Activated naive CD8-positive, alpha-beta T cell treated with anti-CD3 and anti-CD28 coated beads for 36 hours (primary cell): ENCODE measurements around the gene TMTC2. TPM values are rescaled to one million over a fixed set of nuclear protein-coding genes. Genes with fewer than 3 reads are reported as not detected.

Experiments
- DNase-seq: peaks from one replicate; pipeline ENCODE4 v3.0.0; 2021
- H3K27ac Mint-ChIP-seq: one replicate; pipeline ENCODE4 v1.8.0; 2022; ENCODE audit warnings: mild to moderate bottlenecking, moderate library complexity, mixed read lengths
- H3K27me3 Mint-ChIP-seq: one replicate; pipeline ENCODE4 v1.8.0; 2022; ENCODE audit warnings: mild to moderate bottlenecking, mixed read lengths
- H3K36me3 Mint-ChIP-seq: one replicate; pipeline ENCODE4 v1.8.0; 2021; ENCODE audit warnings: mild to moderate bottlenecking, mixed read lengths
- H3K4me1 Mint-ChIP-seq: one replicate; pipeline ENCODE4 v1.8.0; 2021; ENCODE audit warnings: mixed read lengths
- H3K4me3 Mint-ChIP-seq: one replicate; pipeline ENCODE4 v1.8.0; 2022; ENCODE audit warnings: mild to moderate bottlenecking, moderate library complexity, mixed read lengths
- H3K9me3 Mint-ChIP-seq: one replicate; pipeline ENCODE4 v1.8.0; 2022; ENCODE audit warnings: mixed read lengths
- total RNA-seq, 2 experiments: library from RNA; stranded (reverse); gene quantifications; one replicate each; pipeline ENCODE4 v1.2.3, GENCODE V29; 2021

The TMTC2 gene
- total RNA-seq, 2 experiments from 2014 or later = 1.4 to 1.7 TPM

DNA sequence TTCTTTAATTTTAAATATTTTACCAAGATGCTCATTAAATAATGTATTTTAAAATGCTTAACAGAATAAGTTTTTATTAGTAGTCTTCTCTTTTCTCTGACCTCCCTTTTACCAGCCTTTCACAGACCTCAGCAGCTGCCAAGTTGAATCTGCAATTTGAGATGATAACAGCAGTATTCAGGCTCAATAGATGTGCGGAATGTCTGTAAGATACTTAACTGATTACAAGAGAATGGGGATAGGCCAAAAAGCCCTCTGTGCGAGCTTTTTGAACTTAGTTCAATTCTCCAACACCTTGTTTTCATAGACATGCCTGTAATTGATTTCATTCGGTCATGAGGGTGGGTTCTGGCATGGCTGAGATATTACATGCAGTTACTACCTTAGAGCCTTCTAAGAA, 277.2 kb downstream of the TMTC2 start:
- Mint-ChIP-seq H3K27me3 (no peaks in the 10 kb centered on the region), H3K36me3 (no peaks in the 10 kb centered on the region), H3K4me1 (no peaks in the 10 kb centered on the region), H3K4me3 (no peak overlapping the region), H3K9me3 (peaks cover 4% of the 10 kb centered on the region), H3K27ac (no peak overlapping the region)
- no peak for DNase-seq

DNA sequence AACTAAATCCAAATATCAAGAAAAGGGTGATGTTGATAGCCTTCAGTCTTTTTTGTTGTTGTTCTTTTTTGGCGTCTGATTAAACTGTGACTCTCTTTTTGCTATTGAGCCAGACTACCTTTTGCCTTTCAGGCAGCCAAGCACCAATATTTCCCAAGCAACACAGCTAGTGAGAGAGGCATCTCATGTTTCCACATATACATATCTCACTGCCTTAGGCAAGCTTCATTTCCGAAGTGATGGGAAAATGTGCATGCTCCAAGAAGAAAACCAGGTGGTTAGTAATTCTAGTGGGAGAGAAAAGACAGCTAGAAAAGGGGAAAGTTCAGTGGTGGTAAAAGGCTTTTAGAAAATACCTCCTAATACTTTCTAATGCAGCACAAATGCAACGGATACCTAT, 277.7 kb downstream of the TMTC2 start:
- Mint-ChIP-seq H3K27me3 (no peaks in the 10 kb centered on the region), H3K27ac (no peak overlapping the region), H3K4me3 (no peak overlapping the region), H3K36me3 (no peaks in the 10 kb centered on the region), H3K9me3 (peaks cover 4% of the 10 kb centered on the region), H3K4me1 (no peaks in the 10 kb centered on the region)
- no peak for DNase-seq

DNA sequence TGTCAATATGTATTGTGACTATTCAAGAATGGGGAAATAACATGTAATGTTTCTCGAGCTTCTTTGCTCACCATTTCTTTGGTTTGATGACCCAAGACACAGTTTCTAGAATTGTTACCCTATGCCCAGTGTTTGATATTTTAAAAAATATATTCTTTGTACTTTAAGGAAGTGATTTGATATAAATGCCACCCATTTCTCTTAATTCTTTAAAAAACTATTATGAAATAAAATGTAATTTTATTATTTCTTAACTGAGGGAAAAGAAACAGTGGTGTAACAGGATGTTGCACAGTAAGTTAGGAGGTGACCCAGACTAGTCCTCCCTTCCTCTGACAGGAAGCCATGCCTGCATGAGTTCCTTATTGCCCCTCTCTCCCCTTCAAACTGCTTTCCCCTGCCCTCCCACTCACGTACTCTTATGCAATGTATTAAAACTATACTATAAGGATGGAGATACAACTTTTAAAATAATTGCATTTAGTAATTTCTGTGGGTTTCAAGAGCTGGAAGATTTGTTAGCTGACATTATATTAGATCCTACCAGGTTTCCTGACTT, 279.4 kb downstream of the TMTC2 start:
- no peak overlapping the region for H3K27ac Mint-ChIP-seq
- no peak for DNase-seq
- no peaks in the 10 kb centered on the region for H3K27me3 Mint-ChIP-seq
- H3K4me1 Mint-ChIP-seq = no peaks in the 10 kb centered on the region
- no peaks in the 10 kb centered on the region for H3K9me3 Mint-ChIP-seq
- H3K36me3 Mint-ChIP-seq = no peaks in the 10 kb centered on the region
- H3K4me3 Mint-ChIP-seq = no peak overlapping the region

DNA sequence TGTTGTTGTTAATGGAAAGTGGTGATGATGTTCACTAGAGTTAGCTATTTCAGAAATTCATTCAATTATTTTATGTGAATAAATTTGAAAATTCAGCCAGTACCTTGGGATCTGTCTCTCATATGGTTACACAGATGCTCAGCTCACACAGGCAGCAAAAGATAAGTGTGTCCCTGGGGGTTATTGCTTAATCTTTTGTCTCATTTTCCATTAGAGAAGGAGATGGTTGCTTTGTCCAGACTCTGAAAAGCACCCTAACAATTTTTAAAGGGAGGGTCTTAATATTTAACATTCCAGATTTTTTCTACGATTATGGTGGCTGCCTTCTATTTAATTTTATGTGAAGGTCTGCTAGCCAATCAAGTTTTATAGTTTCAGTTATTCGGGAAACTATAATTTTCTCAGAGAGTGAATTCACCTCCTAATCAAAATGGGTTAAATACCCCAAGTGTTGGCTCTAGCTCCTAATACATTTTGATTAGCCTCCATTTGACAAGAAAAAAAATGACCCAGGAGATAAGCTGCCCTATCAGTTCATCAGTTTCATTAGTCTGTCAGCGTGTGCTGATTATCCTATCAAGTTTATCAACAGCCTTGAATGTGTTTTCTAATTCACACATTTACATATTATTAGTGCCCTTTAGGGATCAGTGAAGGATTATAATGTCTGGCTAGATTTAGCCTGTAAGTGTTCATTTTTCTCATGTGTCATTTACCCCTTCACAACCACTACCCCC, 282.1 kb downstream of the TMTC2 start:
- H3K27me3 Mint-ChIP-seq = no peaks in the 10 kb centered on the region
- H3K36me3 Mint-ChIP-seq = no peaks in the 10 kb centered on the region
- no peaks in the 10 kb centered on the region for H3K4me1 Mint-ChIP-seq
- DNase-seq = no peak
- no peaks in the 10 kb centered on the region for H3K9me3 Mint-ChIP-seq
- no peak overlapping the region for H3K27ac Mint-ChIP-seq
- no peak overlapping the region for H3K4me3 Mint-ChIP-seq

DNA sequence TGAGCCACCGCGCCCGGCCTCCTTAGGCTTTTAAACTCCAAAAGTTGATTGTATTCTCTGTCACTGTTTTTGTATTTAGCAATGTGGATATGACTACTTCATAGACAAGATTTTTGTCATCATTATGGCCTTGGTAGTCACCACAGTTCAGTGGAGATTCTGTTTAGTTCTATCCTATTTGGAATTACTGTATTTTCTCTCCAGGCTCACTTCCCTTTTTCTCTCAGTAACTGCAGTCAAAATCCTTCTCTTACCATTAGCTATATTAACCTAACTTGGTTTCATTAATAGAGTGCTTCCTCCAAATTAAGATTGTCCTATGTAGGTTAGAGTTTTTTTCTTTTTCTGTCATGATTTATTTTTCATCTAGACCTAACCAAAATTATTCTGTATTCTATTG, 283.9 kb downstream of the TMTC2 start:
- no peak overlapping the region for H3K4me3 Mint-ChIP-seq
- H3K9me3 Mint-ChIP-seq = no peaks in the 10 kb centered on the region
- no peak for DNase-seq
- no peak overlapping the region for H3K27ac Mint-ChIP-seq
- no peaks in the 10 kb centered on the region for H3K4me1 Mint-ChIP-seq
- H3K27me3 Mint-ChIP-seq = no peaks in the 10 kb centered on the region
- no peaks in the 10 kb centered on the region for H3K36me3 Mint-ChIP-seq

DNA sequence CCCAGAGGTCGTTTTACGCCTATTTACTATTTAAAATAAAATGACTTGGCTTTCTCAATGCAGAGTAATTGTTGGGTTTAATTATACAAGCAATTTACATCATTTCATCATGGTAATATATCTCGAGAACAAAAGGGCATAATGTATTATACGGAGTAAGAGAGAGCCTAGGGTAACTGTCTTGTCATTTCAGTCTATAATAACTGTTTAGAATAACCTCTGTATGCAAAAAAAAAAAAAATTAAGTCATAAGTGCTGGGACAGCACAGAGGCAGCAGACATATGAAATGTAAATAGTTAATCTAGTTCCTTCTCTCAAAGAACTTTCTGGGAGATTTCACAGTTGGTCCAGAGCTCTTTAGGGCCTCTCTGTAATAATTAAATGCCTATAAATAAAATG, 284.9 kb downstream of the TMTC2 start:
- Mint-ChIP-seq H3K27me3 (no peaks in the 10 kb centered on the region), H3K4me1 (no peaks in the 10 kb centered on the region), H3K27ac (no peak overlapping the region), H3K4me3 (no peak overlapping the region), H3K36me3 (no peaks in the 10 kb centered on the region), H3K9me3 (no peaks in the 10 kb centered on the region)
- no peak for DNase-seq

DNA sequence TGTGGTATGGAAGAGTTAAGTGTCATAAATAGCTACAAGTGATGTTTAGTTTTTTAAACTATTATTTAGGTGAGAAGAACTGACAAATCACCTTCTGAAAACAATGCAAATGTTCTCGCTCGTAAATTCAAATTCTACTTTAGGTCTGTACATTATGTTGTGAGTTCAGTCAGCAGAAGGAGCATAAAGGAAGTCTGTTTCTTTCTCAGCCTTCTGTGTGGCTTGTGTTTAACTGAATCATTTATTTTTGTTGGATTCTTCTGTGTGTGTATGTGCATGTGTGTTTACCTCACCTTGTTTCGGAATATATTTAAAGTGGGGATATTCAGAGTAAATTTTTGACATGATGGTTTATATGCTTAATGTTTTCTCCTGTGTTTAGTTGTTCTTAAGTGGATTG, 285.9 kb downstream of the TMTC2 start:
- no peaks in the 10 kb centered on the region for H3K27me3 Mint-ChIP-seq
- no peaks in the 10 kb centered on the region for H3K4me1 Mint-ChIP-seq
- H3K27ac Mint-ChIP-seq = no peak overlapping the region
- H3K36me3 Mint-ChIP-seq = no peaks in the 10 kb centered on the region
- no peak overlapping the region for H3K4me3 Mint-ChIP-seq
- DNase-seq = no peak
- H3K9me3 Mint-ChIP-seq = no peaks in the 10 kb centered on the region

DNA sequence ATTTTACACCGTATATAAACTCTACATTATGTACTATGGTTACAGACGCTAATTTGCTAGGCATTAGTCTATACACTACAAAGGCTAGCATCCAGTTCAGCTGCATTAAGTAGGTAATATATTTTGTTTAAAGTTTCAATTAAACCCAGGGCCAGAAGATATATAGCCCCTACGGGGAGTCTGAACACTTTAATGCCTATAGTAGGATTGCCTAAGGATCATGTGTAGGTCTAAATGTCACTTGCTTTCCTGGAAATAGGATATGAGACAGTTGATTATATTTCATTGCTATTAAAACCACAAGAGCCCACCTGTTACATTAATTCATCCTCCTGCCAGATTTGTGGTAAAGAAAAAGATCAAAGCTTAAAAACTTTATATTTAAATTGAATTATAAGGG, 286.9 kb downstream of the TMTC2 start:
- H3K36me3 Mint-ChIP-seq = no peaks in the 10 kb centered on the region
- no peak for DNase-seq
- no peaks in the 10 kb centered on the region for H3K27me3 Mint-ChIP-seq
- no peak overlapping the region for H3K27ac Mint-ChIP-seq
- H3K4me3 Mint-ChIP-seq = no peak overlapping the region
- H3K4me1 Mint-ChIP-seq = no peaks in the 10 kb centered on the region
- no peaks in the 10 kb centered on the region for H3K9me3 Mint-ChIP-seq

DNA sequence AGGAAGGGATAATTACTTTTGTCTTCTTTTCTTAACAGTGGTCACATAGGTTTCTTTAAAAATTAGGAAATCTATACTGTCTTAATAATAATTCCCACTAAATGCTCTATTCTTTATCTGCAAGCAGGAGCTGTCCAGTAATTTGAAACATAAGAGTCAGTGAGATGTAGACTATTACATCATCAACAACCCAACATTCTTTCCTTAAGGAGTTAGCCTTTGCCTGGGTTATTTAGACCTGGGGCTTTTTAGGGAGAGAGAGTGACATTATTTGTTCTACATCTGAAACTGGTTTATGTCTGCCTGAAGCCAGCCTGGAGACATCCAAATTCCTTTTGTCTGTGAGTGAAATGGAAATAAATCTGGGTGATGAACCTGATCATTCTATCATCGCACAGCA, 294.4 kb downstream of the TMTC2 start:
- Mint-ChIP-seq H3K36me3 (no peaks in the 10 kb centered on the region), H3K9me3 (no peaks in the 10 kb centered on the region), H3K27me3 (no peaks in the 10 kb centered on the region), H3K4me1 (no peaks in the 10 kb centered on the region), H3K27ac (no peak overlapping the region), H3K4me3 (no peak overlapping the region)
- no peak for DNase-seq

DNA sequence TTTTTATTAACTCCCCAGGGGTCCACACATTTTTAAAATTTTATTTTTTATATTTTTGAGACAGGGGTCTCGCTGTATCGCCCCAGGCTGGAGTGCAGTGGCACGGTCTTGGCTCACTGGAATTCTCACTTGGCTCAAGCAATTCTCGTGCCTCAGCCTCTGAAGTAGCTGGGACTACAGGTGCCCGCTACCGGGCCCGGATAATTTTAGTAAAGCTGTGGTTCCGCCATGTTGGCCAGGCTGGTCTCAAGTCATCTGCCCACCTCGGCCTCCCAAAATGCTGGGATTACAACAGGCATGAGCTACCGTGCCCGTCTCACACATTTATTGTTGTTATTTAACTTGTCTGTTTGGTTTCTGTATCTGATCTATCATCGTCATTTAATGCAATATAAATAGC, 307.4 kb downstream of the TMTC2 start:
- DNase-seq = no peak
- no peaks in the 10 kb centered on the region for H3K36me3 Mint-ChIP-seq
- no peaks in the 10 kb centered on the region for H3K4me1 Mint-ChIP-seq
- H3K27me3 Mint-ChIP-seq = no peaks in the 10 kb centered on the region
- no peak overlapping the region for H3K4me3 Mint-ChIP-seq
- H3K9me3 Mint-ChIP-seq = no peaks in the 10 kb centered on the region
- H3K27ac Mint-ChIP-seq = no peak overlapping the region

DNA sequence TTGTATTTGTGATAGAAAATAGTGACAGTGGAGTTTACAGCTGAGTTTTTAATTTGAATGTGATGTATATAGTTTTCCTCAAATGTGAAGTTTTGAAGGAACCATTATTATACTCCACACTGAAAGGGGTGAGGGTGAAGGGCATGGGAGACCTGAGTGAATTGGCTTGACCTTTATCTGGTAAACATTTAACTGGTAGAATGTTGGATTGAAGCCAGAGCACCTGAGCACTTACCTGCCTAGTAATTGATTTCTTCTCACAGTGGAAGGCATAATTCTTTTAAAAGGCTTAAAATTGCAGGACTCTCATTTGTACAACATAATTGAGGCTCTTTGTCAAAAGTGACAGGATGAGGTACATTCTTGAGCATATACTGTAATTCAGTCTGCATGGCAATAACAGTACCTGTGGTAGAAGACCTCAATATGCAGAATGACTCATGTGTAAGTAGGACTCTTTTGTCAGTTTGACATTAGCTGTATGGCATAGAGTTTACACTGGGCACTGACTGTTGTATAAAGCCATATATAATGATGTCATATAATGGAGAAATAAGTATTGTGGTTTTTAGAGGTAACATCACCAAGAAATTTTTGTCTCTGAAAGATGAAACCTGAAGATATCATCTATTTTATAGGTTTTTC, 309.6 kb downstream of the TMTC2 start:
- Mint-ChIP-seq H3K27ac (no peak overlapping the region), H3K36me3 (no peaks in the 10 kb centered on the region), H3K4me3 (no peak overlapping the region), H3K9me3 (no peaks in the 10 kb centered on the region), H3K27me3 (no peaks in the 10 kb centered on the region), H3K4me1 (no peaks in the 10 kb centered on the region)
- no peak for DNase-seq

DNA sequence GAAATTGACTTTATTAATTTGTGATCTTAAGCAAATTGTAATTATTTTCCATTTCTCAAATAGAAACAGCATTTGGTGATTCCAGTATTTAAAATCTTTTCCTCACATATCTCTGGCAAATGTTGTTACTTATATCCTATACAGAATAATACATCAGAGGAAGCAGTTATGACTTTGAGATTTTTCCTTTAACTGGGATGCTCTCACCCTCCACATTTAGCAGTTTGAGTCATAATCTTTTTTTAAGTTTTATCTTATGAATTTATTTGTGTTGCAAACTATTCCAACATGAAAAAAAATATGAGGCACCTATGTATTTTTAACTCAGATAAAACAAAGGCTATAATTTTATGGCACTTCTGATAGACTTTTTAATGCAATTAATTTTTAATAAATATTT, 311.8 kb downstream of the TMTC2 start:
- Mint-ChIP-seq H3K27me3 (no peaks in the 10 kb centered on the region), H3K4me3 (no peak overlapping the region), H3K9me3 (no peaks in the 10 kb centered on the region), H3K27ac (no peak overlapping the region), H3K36me3 (no peaks in the 10 kb centered on the region), H3K4me1 (no peaks in the 10 kb centered on the region)
- DNase-seq = no peak

DNA sequence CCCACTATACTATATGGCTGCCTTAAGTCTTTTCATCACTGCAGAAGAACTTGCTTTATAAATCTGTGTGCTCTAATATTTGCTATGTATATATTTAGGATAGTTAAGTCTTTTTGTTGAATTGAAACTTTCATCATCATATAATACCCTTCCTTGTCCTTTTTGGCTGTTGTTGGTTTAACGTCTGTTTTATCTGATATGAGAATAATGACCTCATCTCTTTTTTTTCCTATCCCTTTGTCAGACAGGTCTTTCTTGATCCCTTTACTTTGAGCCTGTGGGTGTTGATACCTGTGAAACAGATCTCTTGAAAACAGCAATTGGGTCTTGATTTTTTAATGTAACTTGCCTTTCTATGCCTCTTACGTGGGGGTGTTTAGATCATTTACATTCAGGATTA, 316.3 kb downstream of the TMTC2 start:
- no peak for DNase-seq
- Mint-ChIP-seq H3K36me3 (peaks cover 5% of the 10 kb centered on the region), H3K4me3 (no peak overlapping the region), H3K9me3 (peaks cover 5% of the 10 kb centered on the region), H3K27ac (no peak overlapping the region), H3K27me3 (no peaks in the 10 kb centered on the region), H3K4me1 (no peaks in the 10 kb centered on the region)

DNA sequence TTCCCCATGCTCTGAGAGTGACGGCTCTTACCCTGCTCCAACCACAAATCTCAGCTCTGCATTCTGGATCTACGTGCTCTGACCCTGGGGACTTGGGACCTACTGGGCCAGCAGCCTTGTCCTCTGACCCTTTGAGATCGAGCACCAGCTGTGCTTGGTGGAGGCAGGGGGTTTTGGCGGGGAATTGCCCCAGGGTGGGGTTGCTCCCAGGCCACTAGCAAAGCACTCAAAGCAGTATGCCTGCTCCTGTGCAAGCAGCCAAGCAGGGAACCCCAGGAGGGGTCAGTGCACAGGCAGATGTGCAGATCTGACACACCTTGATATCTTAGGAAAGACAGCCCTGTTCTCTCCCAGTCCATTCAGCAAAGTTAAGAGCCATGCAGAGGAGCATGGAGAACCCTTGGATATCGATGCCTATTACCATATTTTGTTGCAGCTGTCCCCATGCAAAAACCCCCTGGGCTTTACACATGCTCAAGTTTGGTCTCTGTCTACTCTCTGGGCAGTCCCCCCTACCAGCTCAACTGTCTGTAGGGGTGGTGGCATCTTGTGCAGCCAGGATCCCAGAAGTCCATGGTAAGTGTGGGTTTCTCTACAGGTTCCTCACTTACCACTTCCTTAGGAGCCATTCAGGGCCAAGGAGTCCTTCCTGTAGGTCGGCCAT, 319.0 kb downstream of the TMTC2 start:
- H3K9me3 Mint-ChIP-seq = peaks cover 19% of the 10 kb centered on the region
- no peak overlapping the region for H3K27ac Mint-ChIP-seq
- H3K36me3 Mint-ChIP-seq = peaks cover 17% of the 10 kb centered on the region
- no peaks in the 10 kb centered on the region for H3K27me3 Mint-ChIP-seq
- no peaks in the 10 kb centered on the region for H3K4me1 Mint-ChIP-seq
- no peak for DNase-seq
- no peak overlapping the region for H3K4me3 Mint-ChIP-seq

DNA sequence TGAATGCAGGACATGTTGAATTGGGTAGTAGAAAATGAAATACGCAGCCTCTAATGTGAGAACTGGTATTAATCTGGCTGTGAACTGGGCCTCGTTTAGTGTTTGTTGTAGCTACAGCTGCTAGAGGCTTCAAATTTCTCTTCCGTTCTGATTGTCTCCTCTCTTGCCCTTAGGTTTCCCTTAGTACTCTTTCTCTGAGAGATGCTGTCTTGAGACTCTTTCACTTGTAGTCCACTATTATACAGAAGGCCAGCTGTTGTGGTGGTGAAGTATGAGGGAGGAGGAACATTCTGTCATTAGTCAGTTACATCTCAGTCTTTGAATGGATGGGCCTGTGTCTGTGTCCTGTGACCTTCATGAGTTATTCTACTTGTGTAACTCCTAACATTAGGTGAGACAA, 322.0 kb downstream of the TMTC2 start:
- Mint-ChIP-seq H3K4me1 (no peaks in the 10 kb centered on the region), H3K4me3 (no peak overlapping the region), H3K36me3 (peaks cover 17% of the 10 kb centered on the region)

More for the DNA sequence above, 322.0 kb downstream of the TMTC2 start:
- no peak overlapping the region for H3K27ac Mint-ChIP-seq
- H3K9me3 Mint-ChIP-seq = peaks cover 22% of the 10 kb centered on the region
- H3K27me3 Mint-ChIP-seq = no peaks in the 10 kb centered on the region
- DNase-seq = no peak
